HEK293 (cell line): Measurements from ENCODE around the gene STARD3.

ENCODE experiments used
- CTCF ChIA-PET: fragments of 350-600 bp; formaldehyde crosslinking; extraction: SDS; loops from one replicate; lab custom pipeline; 2021; ENCODE audit warnings: antibody characterized with exemption; lab: Yijun Ruan, JAX
- POLR2A ChIA-PET: fragments of 300-600 bp; formaldehyde crosslinking; extraction: SDS; loops from one replicate; lab custom pipeline; 2020; ENCODE audit warnings: antibody characterized with exemption, inconsistent platforms; lab: Yijun Ruan, JAX
- H3K27ac ChIP-seq: fragments of 200-500 bp; sonication (Bioruptor generic); 2 replicates; pipeline ENCODE4 v1.5.1; 2014; ENCODE audit warnings: low read depth, low read length, control low read depth, inconsistent platforms; ENCODE audit errors: extremely low read depth
- H3K36me3 ChIP-seq, 2 experiments: fragments of 200-500 bp in 1 of 2; sonication (Bioruptor generic) in 1 of 2; 1 replicate in 1 of 2; 2 replicates in 1 of 2; pipeline ENCODE4 v1.5.1; 2014 to 2017; ENCODE audit warnings: inconsistent platforms in 2 of 2, low read length in 2 of 2; ENCODE audit not compliant: control insufficient read depth in 2 of 2, insufficient read depth in 1 of 2
- H3K4me1 ChIP-seq: fragments of 200-500 bp; sonication (Bioruptor generic); 2 replicates; pipeline ENCODE4 v1.5.1; 2014; ENCODE audit warnings: mild to moderate bottlenecking, low read length, inconsistent platforms; ENCODE audit not compliant: control insufficient read depth, insufficient read depth
- H3K4me3 ChIP-seq: 2 replicates; pipeline ENCODE4 v1.5.1; 2011; ENCODE audit warnings: low read depth, mild to moderate bottlenecking, control low read depth, low read length, moderate library complexity
- H3K9me3 ChIP-seq: fragments of 200-500 bp; sonication (Bioruptor generic); 2 replicates; pipeline ENCODE4 v1.5.1; 2014; ENCODE audit warnings: low read depth, low read length, inconsistent platforms; ENCODE audit not compliant: control insufficient read depth, insufficient read depth
- BCL11B ChIP-seq: fragments of 450-650 bp; formaldehyde crosslinking; IDR thresholded peaks from 2 replicates; pipeline ENCODE4 v1.5.1; 2016; ENCODE audit warnings: low read depth, missing biosample characterization, missing genetic modification characterization
- GLI2 ChIP-seq: fragments of 450-650 bp; formaldehyde crosslinking; IDR thresholded peaks from 2 replicates; pipeline ENCODE4; 2017; ENCODE audit warnings: missing biosample characterization, missing genetic modification characterization, low read depth, borderline replicate concordance
- KLF9 ChIP-seq: fragments of 450-650 bp; formaldehyde crosslinking; IDR thresholded peaks from 2 replicates; pipeline ENCODE4 v1.5.1; 2016; ENCODE audit warnings: missing biosample characterization, missing genetic modification characterization, low read depth
- MYNN ChIP-seq: fragments of 450-650 bp; formaldehyde crosslinking; IDR thresholded peaks from 2 replicates; pipeline ENCODE4 v1.5.1; 2016; ENCODE audit warnings: missing biosample characterization, missing genetic modification characterization, borderline replicate concordance
- MZF1 ChIP-seq: fragments of 450-650 bp; formaldehyde crosslinking; IDR thresholded peaks from 2 replicates; pipeline ENCODE4 v1.5.1; 2017; ENCODE audit warnings: missing biosample characterization, missing genetic modification characterization, borderline replicate concordance
- RBAK ChIP-seq: fragments of 450-650 bp; formaldehyde crosslinking; IDR thresholded peaks from 2 replicates; pipeline ENCODE4 v1.5.1; 2016; ENCODE audit warnings: missing biosample characterization, missing genetic modification characterization
- REPIN1 ChIP-seq: fragments of 450-650 bp; formaldehyde crosslinking; IDR thresholded peaks from 2 replicates; pipeline ENCODE4 v1.5.1; 2017; ENCODE audit warnings: missing biosample characterization, missing genetic modification characterization, low read depth
- YY1 ChIP-seq: fragments of 450-650 bp; formaldehyde crosslinking; IDR thresholded peaks from 2 replicates; pipeline ENCODE4 v1.5.1; 2018; ENCODE audit warnings: missing biosample characterization, missing genetic modification characterization
- ZFP37 ChIP-seq: fragments of 450-650 bp; formaldehyde crosslinking; IDR thresholded peaks from 2 replicates; pipeline ENCODE4 v1.5.1; 2016; ENCODE audit warnings: missing biosample characterization, missing genetic modification characterization
- ZNF112 ChIP-seq: fragments of 450-650 bp; formaldehyde crosslinking; IDR thresholded peaks from 2 replicates; pipeline ENCODE4 v1.5.0; 2017; ENCODE audit warnings: missing biosample characterization, missing genetic modification characterization
- ZNF175 ChIP-seq: fragments of 450-650 bp; formaldehyde crosslinking; IDR thresholded peaks from 2 replicates; pipeline ENCODE4 v1.5.1; 2016; ENCODE audit warnings: missing biosample characterization, missing genetic modification characterization
- ZNF18 ChIP-seq: fragments of 450-650 bp; formaldehyde crosslinking; IDR thresholded peaks from 2 replicates; pipeline ENCODE4 v1.5.1; 2016; ENCODE audit warnings: missing biosample characterization, missing genetic modification characterization
- ZNF214 ChIP-seq: fragments of 450-650 bp; formaldehyde crosslinking; IDR thresholded peaks from 2 replicates; pipeline ENCODE4 v1.5.1; 2017; ENCODE audit warnings: missing biosample characterization, mild to moderate bottlenecking, missing genetic modification characterization, borderline replicate concordance
- ZNF280C ChIP-seq: fragments of 450-650 bp; formaldehyde crosslinking; IDR thresholded peaks from 2 replicates; pipeline ENCODE4 v1.5.1; 2016; ENCODE audit warnings: missing biosample characterization, missing genetic modification characterization
- ZNF292 ChIP-seq: fragments of 450-650 bp; formaldehyde crosslinking; IDR thresholded peaks from 2 replicates; pipeline ENCODE4 v1.5.1; 2016; ENCODE audit warnings: low read depth, missing biosample characterization, missing genetic modification characterization, borderline replicate concordance
- ZNF354C ChIP-seq: fragments of 450-650 bp; formaldehyde crosslinking; IDR thresholded peaks from 2 replicates; pipeline ENCODE4 v1.5.1; 2016; ENCODE audit warnings: missing biosample characterization, missing genetic modification characterization, low read depth, borderline replicate concordance
- ZNF37A ChIP-seq: fragments of 450-650 bp; IDR thresholded peaks from 2 replicates; pipeline ENCODE4 v1.5.1; 2018; ENCODE audit warnings: missing biosample characterization, missing genetic modification characterization
- ZNF473 ChIP-seq: fragments of 450-650 bp; formaldehyde crosslinking; IDR thresholded peaks from 2 replicates; pipeline ENCODE4 v1.5.1; 2017; ENCODE audit warnings: missing biosample characterization, missing genetic modification characterization
- ZNF488 ChIP-seq: fragments of 450-650 bp; formaldehyde crosslinking; IDR thresholded peaks from 2 replicates; pipeline ENCODE4 v1.5.1; 2016; ENCODE audit warnings: missing biosample characterization, missing genetic modification characterization
- ZNF518A ChIP-seq: fragments of 450-650 bp; formaldehyde crosslinking; conservative IDR thresholded peaks from 2 replicates; pipeline ENCODE4 v1.5.1; 2016; ENCODE audit warnings: low read depth, missing biosample characterization, missing genetic modification characterization
- ZNF548 ChIP-seq: fragments of 450-650 bp; formaldehyde crosslinking; IDR thresholded peaks from 2 replicates; pipeline ENCODE4 v1.5.1; 2016; ENCODE audit warnings: missing biosample characterization, missing genetic modification characterization
- ZNF76 ChIP-seq: fragments of 450-650 bp; formaldehyde crosslinking; IDR thresholded peaks from 2 replicates; pipeline ENCODE4; 2016; ENCODE audit warnings: low read depth, missing biosample characterization, missing genetic modification characterization, borderline replicate concordance

The STARD3 gene

GRCh38 chr17:39687101-39687545 lies 50.2 kb downstream of the STARD3 start (continued):
- no peak for TF ChIP-seq ZFP37
- TF ChIP-seq RBAK (tag by site-specific recombination) = no peak

- 0 out of 2 replicates have a peak, but pooled peaks cover 7% of the 10 kb centered on the region for H3K4me1 ChIP-seq
- ChIA-PET CTCF (interaction anchor here (0.7 to 3.2 kb wide), 9 partner anchors 10 to 174 kb away, joined by 3 to 11 read pairs (median 4); partner anchors contain the start of gene ERBB2), POLR2A (interaction anchor here (0.6 to 4.1 kb wide), 25 partner anchors 9 to 462 kb away, joined by 3 to 42 read pairs (median 3); partner anchors contain the start of genes ERBB2, MIEN1, PSMD3 and STAC2)
- H3K27ac ChIP-seq = peak within 1 kb of the TSS; percentile 97
- H3K36me3 ChIP-seq = peaks cover 0 to 1% of the 10 kb centered on the region in 2 experiments; a peak in 2 of 3 replicates
- peak within 1 kb of the TSS; percentile 81 for H3K4me3 ChIP-seq
- H3K9me3 ChIP-seq = no peaks in the 10 kb centered on the region
- no peak for TF ChIP-seq ZNF354C (tag by site-specific recombination)
- peak; percentile 100 for TF ChIP-seq ZNF518A
- no peak for TF ChIP-seq ZNF18 (tag by site-specific recombination)
- TF ChIP-seq MYNN (tag by site-specific recombination) = no peak
- no peak for TF ChIP-seq ZNF175 (tag by site-specific recombination)
- TF ChIP-seq MZF1 (tag by site-specific recombination) = no peak
- TF ChIP-seq ZNF488 (tag by site-specific recombination) = no peak
- no peak for TF ChIP-seq ZNF214 (tag by site-specific recombination)
- no peak for TF ChIP-seq BCL11B (tag by site-specific recombination)
- TF ChIP-seq ZNF280C (tag by site-specific recombination) = no peak
- 0 out of 2 replicates have a peak, but pooled peaks have one; percentile 35 for TF ChIP-seq YY1 (tag by site-specific recombination)
- no peak for TF ChIP-seq ZNF473 (tag by site-specific recombination)
- no peak for TF ChIP-seq REPIN1
- TF ChIP-seq ZNF548 (tag by site-specific recombination) = no peak
- TF ChIP-seq ZNF112 (tag by site-specific recombination) = no peak
- no peak; the same call in 1 of the 2 replicates for TF ChIP-seq ZNF76 (tag by site-specific recombination)
- TF ChIP-seq KLF9 (tag by site-specific recombination) = peak; percentile 28; the same call in 1 of the 2 replicates
- TF ChIP-seq GLI2 (tag by site-specific recombination) = no peak
- TF ChIP-seq ZNF292 (tag by site-specific recombination) = no peak
- TF ChIP-seq ZNF37A (tag by site-specific recombination) = no peak
Measured at GRCh38 chr17:39687546-39688474, 50.9 kb downstream of the STARD3 start, which contains the start of gene PGAP3. Gene PGAP3, minus strand, starts transcription at chr17:39688057. Its CDS starts 43 bp downstream, at chr17:39688014.
